Measurements from ENCODE around the gene SCO1. TPM values are rescaled to one million over a fixed set of nuclear protein-coding genes. Genes with fewer than 3 reads are reported as not detected.

SCO1 gene
- total RNA-seq, 4 donors from 2014 or later, result 15.4 to 29.6 (median 24.1) TPM

DNA sequence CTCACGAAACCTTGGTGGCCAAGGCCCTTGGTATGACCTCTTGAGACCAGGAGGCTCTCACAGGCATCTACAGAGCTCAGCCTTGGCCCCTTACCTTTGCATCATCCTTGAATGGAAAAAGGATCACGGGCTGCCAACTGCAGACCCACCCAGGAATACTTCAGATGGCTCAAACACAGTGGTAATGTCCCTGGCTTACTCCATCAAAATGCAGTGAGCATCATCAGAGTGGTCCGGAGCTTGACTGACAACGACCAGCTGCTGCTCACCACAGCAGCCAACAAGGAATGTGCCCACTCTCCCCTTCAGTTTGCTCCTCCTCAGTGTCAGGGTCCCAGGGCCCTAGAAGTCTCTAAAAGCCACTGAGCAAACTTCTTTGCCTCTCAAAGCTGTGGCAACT lies 22.6 kb downstream of the SCO1 start:
- no peak overlapping the region for H3K4me3 ChIP-seq
- no peaks in the 10 kb centered on the region for H3K27me3 ChIP-seq
- 100% methylated on average over 1 of the region's 4 CpGs for WGBS, 2 donors (ENCODE audit: low coverage in 1 of 2)
- H3K36me3 ChIP-seq, result peaks cover 0 to 66% of the 10 kb centered on the region in 2 donors
- TF ChIP-seq POLR2AphosphoS5 (IDR thresholded peaks at IDR 0.05) (no peak), POLR2A (IDR thresholded peaks at IDR 0.05) (no peak), EP300 (IDR thresholded peaks at IDR 0.05) (no peak)
- no peaks in the 10 kb centered on the region for H3K4me1 ChIP-seq
- no peak overlapping the region for H3K27ac ChIP-seq
- no peaks in the 10 kb centered on the region for H3K9me3 ChIP-seq
- ATAC-seq, result no peak

GRCh38 chr17:10673312-10673711 lies 24.0 kb downstream of the SCO1 start:
- Histone ChIP-seq H3K27ac (peak overlapping the region in 2 of 4 donors; percentile 37 to 52), H3K9me3 (no peaks in the 10 kb centered on the region), H3K36me3 (peaks cover 0 to 54% of the 10 kb centered on the region in 2 donors), H3K4me3 (no peak overlapping the region), H3K27me3 (no peaks in the 10 kb centered on the region), H3K4me1 (no peaks in the 10 kb centered on the region)
- peak; percentile 72 for ATAC-seq
- 39 to 67% methylated on average over 2 to 9 of the region's 12 CpGs for WGBS, 2 donors (ENCODE audit: low coverage in 1 of 2)
- TF ChIP-seq POLR2A (IDR thresholded peaks at IDR 0.05), result no peak
- TF ChIP-seq CTCF (IDR thresholded peaks at IDR 0.05), result no peak
- TF ChIP-seq EP300 (IDR thresholded peaks at IDR 0.05), result no peak
- TF ChIP-seq POLR2AphosphoS5 (IDR thresholded peaks at IDR 0.05), result no peak

DNA sequence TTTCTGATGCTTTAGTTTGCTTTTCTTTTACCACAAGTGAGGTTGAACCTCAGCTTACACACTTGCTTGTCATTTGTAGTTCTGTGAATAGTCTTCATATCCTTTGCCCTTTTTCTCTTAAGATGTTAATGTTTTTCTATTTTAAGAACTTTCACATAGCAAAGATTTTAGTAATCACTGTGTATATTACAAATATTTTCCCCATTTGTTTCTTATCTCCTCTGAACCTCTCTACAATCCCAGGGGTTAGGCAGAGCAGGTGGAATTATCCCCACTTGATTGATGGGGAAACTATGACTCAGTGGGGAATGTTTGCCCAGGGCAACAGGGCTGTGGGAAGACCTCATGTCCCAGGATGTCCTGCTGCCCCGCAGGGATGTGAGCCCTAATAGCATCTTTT lies 28.6 kb downstream of the SCO1 start:
- Histone ChIP-seq H3K4me1 (no peaks in the 10 kb centered on the region), H3K36me3 (peaks cover 0 to 13% of the 10 kb centered on the region in 2 donors), H3K27ac (no peak overlapping the region), H3K27me3 (no peaks in the 10 kb centered on the region), H3K9me3 (no peaks in the 10 kb centered on the region), H3K4me3 (no peak overlapping the region)
- no peak for TF ChIP-seq EP300 (IDR thresholded peaks at IDR 0.05)
- no peak for TF ChIP-seq CTCF (IDR thresholded peaks at IDR 0.05)
- TF ChIP-seq POLR2A (IDR thresholded peaks at IDR 0.05), result no peak
- whole genome bisulfite sequencing, 2 donors (ENCODE audit: low coverage in 1 of 2), result 50 to 63% methylated on average over 1 of the region's 1 CpG
- ATAC-seq, result no peak

DNA sequence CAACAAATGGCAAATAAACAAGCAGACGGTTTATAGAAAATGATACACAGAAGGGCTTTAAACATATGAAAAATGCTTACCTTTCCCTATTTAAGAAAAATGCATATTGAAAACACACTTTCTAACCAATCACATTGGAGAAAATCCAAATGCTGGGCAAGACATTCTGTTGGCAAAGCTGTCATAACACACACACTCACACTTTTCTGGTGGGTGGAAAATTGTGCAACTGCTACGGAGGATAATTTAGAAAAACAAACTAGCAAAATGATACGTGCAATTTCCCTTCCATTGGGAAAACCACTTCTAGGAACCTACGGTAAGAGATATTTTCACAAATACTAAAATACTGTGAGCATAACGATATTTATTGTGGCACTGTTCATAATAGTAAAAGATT lies 30.4 kb downstream of the SCO1 start:
- WGBS, 2 donors (ENCODE audit: low coverage in 1 of 2), result 77 to 91% methylated on average over 5 of the region's 5 CpGs
- H3K4me1 ChIP-seq, result no peaks in the 10 kb centered on the region

GRCh38 chr17:10664571-10664970 lies 32.8 kb downstream of the SCO1 start:
- WGBS, 2 donors (ENCODE audit: low coverage in 1 of 2), result 93 to 95% methylated on average over 3 to 9 of the region's 9 CpGs
- H3K9me3 ChIP-seq, result no peaks in the 10 kb centered on the region
- no peak overlapping the region for H3K4me3 ChIP-seq
- ATAC-seq, result no peak
- H3K36me3 ChIP-seq, result peaks cover 0 to 25% of the 10 kb centered on the region in 2 donors
- TF ChIP-seq CTCF (IDR thresholded peaks at IDR 0.05) (no peak), EP300 (IDR thresholded peaks at IDR 0.05) (no peak), POLR2A (IDR thresholded peaks at IDR 0.05) (no peak), POLR2AphosphoS5 (IDR thresholded peaks at IDR 0.05) (no peak)
- no peaks in the 10 kb centered on the region for H3K27me3 ChIP-seq
- H3K27ac ChIP-seq, result no peak overlapping the region
- H3K4me1 ChIP-seq, result no peaks in the 10 kb centered on the region

More for the DNA sequence above, 30.4 kb downstream of the SCO1 start:
- no peak overlapping the region for H3K4me3 ChIP-seq
- no peaks in the 10 kb centered on the region for H3K9me3 ChIP-seq
- H3K27me3 ChIP-seq, result no peaks in the 10 kb centered on the region
- ATAC-seq, result no peak
- no peak overlapping the region for H3K27ac ChIP-seq
- H3K36me3 ChIP-seq, result peaks cover 0 to 9% of the 10 kb centered on the region in 2 donors
- TF ChIP-seq POLR2A (IDR thresholded peaks at IDR 0.05) (no peak), POLR2AphosphoS5 (IDR thresholded peaks at IDR 0.05) (no peak), EP300 (IDR thresholded peaks at IDR 0.05) (no peak)

DNA sequence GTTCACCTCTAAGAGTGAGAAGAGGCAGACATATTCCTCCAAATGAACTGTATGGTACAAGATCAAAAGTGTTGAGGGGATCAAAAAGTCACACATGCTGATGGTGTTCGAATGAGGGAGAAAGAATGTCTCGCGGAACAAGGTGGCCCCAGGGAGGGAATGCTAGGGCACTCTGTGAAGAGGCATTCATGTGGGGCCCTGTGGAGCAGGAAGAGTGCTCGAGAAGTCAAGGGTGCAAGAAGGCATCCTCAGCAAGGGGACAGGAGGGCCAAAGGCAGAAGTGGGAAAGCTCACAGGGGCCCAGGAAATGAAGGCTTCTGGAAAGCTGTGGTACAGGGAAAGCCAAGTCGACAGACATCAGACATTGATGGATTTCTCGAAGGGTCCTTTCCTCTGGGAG lies 34.1 kb downstream of the SCO1 start:
- Histone ChIP-seq H3K27me3 (no peaks in the 10 kb centered on the region), H3K27ac (no peak overlapping the region), H3K36me3 (peaks cover 0 to 37% of the 10 kb centered on the region in 2 donors), H3K4me3 (no peak overlapping the region), H3K9me3 (no peaks in the 10 kb centered on the region), H3K4me1 (no peaks in the 10 kb centered on the region)
- TF ChIP-seq POLR2AphosphoS5 (IDR thresholded peaks at IDR 0.05) (no peak), POLR2A (IDR thresholded peaks at IDR 0.05) (no peak), CTCF (IDR thresholded peaks at IDR 0.05) (no peak)
- 85 to 87% methylated on average over 5 to 6 of the region's 6 CpGs for WGBS, 2 donors (ENCODE audit: low coverage in 1 of 2)
- ATAC-seq, result no peak

Measured in gastroesophageal sphincter (tissue), 4 donors.